DND-41 (cell line): ENCODE results near the gene KRTAP10-3.

Source experiments
- ATAC-seq: fragments of 200-7000 bp; cut with Tn5 transposase; 3 replicates; pipeline ENCODE4 v1.9.1; 2021; ENCODE audit warnings: low read depth; ENCODE audit not compliant: insufficient read depth
- DNase-seq: peaks from one replicate; pipeline ENCODE4 v3.0.0-alpha.2; 2020
- H2AFZ ChIP-seq: 2 replicates; pipeline ENCODE4 v1.6.0; 2012; ENCODE audit warnings: low read depth, low read length
- H3K27ac ChIP-seq: 2 replicates; pipeline ENCODE4 v1.5.1; 2012; ENCODE audit warnings: low read length, inconsistent platforms
- H3K27me3 ChIP-seq: fragments of 200-600 bp; sonication (generic); 2 replicates; pipeline ENCODE4 v1.6.0; 2012; ENCODE audit warnings: low read length, mild to moderate bottlenecking, inconsistent platforms; ENCODE audit not compliant: insufficient read depth, poor library complexity
- H3K36me3 ChIP-seq: 2 replicates; pipeline ENCODE4 v1.5.1; 2012; ENCODE audit warnings: low read length, inconsistent platforms; ENCODE audit not compliant: insufficient read depth
- H3K4me1 ChIP-seq: 2 replicates; pipeline ENCODE4 v1.5.1; 2012; ENCODE audit warnings: mild to moderate bottlenecking, low read length; ENCODE audit not compliant: insufficient read depth
- H3K4me2 ChIP-seq: 2 replicates; pipeline ENCODE4 v1.6.0; 2012; ENCODE audit warnings: mild to moderate bottlenecking, moderate library complexity, low read length, inconsistent platforms; ENCODE audit not compliant: insufficient read depth
- H3K4me3 ChIP-seq, 2 experiments: fragments of 200-600 bp in 1 of 2; shearing (Covaris generic) in 1 of 2; 2 replicates each; pipeline ENCODE4 v1.5.1; 2012 to 2016; ENCODE audit warnings: inconsistent platforms in 2 of 2, low read length in 2 of 2, mild to moderate bottlenecking in 2 of 2, low read depth in 1 of 2, moderate library complexity in 1 of 2
- H3K79me2 ChIP-seq: 2 replicates; pipeline ENCODE4 v1.6.0; 2012; ENCODE audit warnings: low read length, inconsistent platforms; ENCODE audit not compliant: insufficient read depth
- H3K9ac ChIP-seq: 2 replicates; pipeline ENCODE4 v1.6.0; 2012; ENCODE audit warnings: low read depth, mild to moderate bottlenecking, inconsistent platforms, low read length, moderate library complexity
- H3K9me3 ChIP-seq: 2 replicates; pipeline ENCODE4 v1.5.1; 2012; ENCODE audit warnings: low read length, moderate library complexity, mild to moderate bottlenecking, inconsistent platforms; ENCODE audit not compliant: insufficient read depth, severe bottlenecking
- H4K20me1 ChIP-seq: 2 replicates; pipeline ENCODE4 v1.6.0; 2012; ENCODE audit warnings: low read length; ENCODE audit not compliant: insufficient read depth
- EZH2 ChIP-seq: IDR thresholded peaks from 3 replicates; pipeline ENCODE4 v1.6.1; 2012; ENCODE audit warnings: borderline replicate concordance, low read depth, mild to moderate bottlenecking, moderate library complexity, low read length, inconsistent platforms; ENCODE audit not compliant: severe bottlenecking
- TF ChIP-seq, protein P1 (sequence below): IDR thresholded peaks from 2 replicates; pipeline ENCODE4 v1.5.1; 2012; ENCODE audit warnings: borderline replicate concordance, low read length, moderate library complexity, mild to moderate bottlenecking; ENCODE audit not compliant: poor library complexity, severe bottlenecking; ENCODE audit errors: extremely low read depth

KRTAP10-3 gene

DNA sequence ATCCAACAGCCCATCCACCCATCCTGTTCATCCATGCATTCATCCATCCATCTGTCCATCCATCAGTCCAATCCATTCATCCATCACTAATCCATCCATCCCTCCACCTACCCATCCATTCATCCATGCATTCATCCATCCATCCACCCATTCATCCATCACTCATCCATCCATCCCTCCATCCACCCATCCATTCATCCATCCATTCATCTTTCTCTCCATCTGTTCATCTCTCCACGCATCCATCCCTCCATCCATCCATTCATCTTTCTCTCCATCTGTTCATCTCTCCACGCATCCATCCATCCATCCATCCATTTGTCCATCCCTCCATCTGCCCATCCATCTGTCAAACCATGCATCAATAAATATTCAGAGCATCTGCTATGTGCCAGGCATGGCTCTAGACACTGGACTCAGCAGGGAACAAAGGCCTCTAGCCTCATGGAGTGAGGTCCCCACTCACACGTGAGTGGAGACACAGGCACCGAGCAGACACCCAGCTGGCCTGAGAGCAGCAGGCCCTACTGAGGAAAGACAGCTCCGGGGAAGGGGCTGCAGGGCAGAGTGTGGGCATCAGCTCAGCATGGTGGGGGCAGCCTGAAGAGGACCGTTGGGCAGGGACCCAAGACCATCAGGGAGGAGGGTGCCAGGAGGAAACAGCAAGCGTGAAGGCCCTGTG, 28.2 kb downstream of the KRTAP10-3 start:
- Histone ChIP-seq H3K9me3 (no peaks in the 10 kb centered on the region), H2AFZ (no peak overlapping the region), H4K20me1 (no peaks in the 10 kb centered on the region), H3K27ac (no peak overlapping the region), H3K79me2 (no peaks in the 10 kb centered on the region), H3K9ac (no peak overlapping the region), H3K4me3 (no peak overlapping the region), H3K4me2 (no peak overlapping the region), H3K4me1 (no peaks in the 10 kb centered on the region), H3K36me3 (no peaks in the 10 kb centered on the region), H3K27me3 (no peaks in the 10 kb centered on the region)
- TF ChIP-seq, protein P1, sequence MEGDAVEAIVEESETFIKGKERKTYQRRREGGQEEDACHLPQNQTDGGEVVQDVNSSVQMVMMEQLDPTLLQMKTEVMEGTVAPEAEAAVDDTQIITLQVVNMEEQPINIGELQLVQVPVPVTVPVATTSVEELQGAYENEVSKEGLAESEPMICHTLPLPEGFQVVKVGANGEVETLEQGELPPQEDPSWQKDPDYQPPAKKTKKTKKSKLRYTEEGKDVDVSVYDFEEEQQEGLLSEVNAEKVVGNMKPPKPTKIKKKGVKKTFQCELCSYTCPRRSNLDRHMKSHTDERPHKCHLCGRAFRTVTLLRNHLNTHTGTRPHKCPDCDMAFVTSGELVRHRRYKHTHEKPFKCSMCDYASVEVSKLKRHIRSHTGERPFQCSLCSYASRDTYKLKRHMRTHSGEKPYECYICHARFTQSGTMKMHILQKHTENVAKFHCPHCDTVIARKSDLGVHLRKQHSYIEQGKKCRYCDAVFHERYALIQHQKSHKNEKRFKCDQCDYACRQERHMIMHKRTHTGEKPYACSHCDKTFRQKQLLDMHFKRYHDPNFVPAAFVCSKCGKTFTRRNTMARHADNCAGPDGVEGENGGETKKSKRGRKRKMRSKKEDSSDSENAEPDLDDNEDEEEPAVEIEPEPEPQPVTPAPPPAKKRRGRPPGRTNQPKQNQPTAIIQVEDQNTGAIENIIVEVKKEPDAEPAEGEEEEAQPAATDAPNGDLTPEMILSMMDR, result no peak
- no peak for TF ChIP-seq EZH2
- ATAC-seq, result no peak
- DNase-seq, result no peak

DNA sequence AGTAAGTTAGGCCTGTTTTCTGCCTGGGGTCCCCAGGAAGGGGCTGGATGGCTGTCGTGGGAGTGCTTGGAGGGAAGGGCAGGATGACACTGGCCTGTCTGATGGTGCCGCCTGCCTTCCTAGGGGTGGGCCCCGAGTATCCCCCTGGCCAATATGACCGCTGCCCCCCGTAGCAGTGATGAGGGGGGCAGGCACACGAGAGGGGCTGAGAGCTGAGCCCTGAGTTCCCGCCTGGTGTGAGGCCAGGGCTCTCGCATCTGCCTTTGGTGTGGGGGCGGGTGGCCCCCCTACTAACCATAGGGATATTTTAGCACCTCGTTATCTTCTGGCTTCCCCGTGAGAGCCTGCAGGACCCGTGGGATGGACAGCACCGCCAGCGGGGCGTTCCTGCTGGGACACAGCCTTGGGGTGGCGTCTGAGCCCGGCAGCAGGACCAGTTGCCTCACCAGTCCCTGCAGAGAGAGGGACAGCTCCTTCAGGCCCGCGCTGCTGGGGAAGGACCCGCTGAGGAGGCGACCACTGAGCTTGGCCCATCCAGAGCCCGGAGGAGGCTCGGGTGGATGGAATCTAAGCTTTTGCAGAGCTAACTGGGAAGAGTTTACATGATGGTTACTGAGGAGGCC, 29.0 kb downstream of the KRTAP10-3 start:
- Histone ChIP-seq H2AFZ (no peak overlapping the region), H3K36me3 (no peaks in the 10 kb centered on the region), H3K4me1 (no peaks in the 10 kb centered on the region), H3K27ac (no peak overlapping the region), H4K20me1 (no peaks in the 10 kb centered on the region), H3K4me3 (no peak overlapping the region), H3K4me2 (no peak overlapping the region), H3K9ac (no peak overlapping the region), H3K79me2 (no peaks in the 10 kb centered on the region), H3K27me3 (no peaks in the 10 kb centered on the region), H3K9me3 (no peaks in the 10 kb centered on the region)
- DNase-seq, result no peak
- TF ChIP-seq, protein P1, result no peak
- TF ChIP-seq EZH2, result no peak
- no peak for ATAC-seq

- TF ChIP-seq, protein P1, result no peak
- TF ChIP-seq EZH2, result no peak
- no peaks in the 10 kb centered on the region for H3K36me3 ChIP-seq
These were observed 29.6 kb downstream of the KRTAP10-3 start for GRCh38 chr21:44529011-44529421.

More at GRCh38 chr21:44529011-44529421, 29.6 kb downstream of the KRTAP10-3 start:
- no peak overlapping the region for H3K9ac ChIP-seq
- H2AFZ ChIP-seq, result no peak overlapping the region
- no peaks in the 10 kb centered on the region for H3K79me2 ChIP-seq
- DNase-seq, result no peak
- no peak for ATAC-seq
- no peaks in the 10 kb centered on the region for H4K20me1 ChIP-seq
- H3K27me3 ChIP-seq, result no peaks in the 10 kb centered on the region
- no peak overlapping the region for H3K4me3 ChIP-seq
- H3K4me2 ChIP-seq, result no peak overlapping the region
- H3K4me1 ChIP-seq, result no peaks in the 10 kb centered on the region
- no peaks in the 10 kb centered on the region for H3K9me3 ChIP-seq
- H3K27ac ChIP-seq, result no peak overlapping the region
